Right ventricle myocardium inferior (tissue), 1 donor: ENCODE results near the gene DNAJC24. TPM values are rescaled to one million over a fixed set of nuclear protein-coding genes. Genes with fewer than 3 reads are reported as not detected.

ENCODE experiments used
- ATAC-seq: fragments of 200-7000 bp; cut with Tn5 transposase; one replicate; pipeline ENCODE4 v1.9.1; 2020; ENCODE audit warnings: mild to moderate bottlenecking, moderate library complexity
- DNase-seq: peaks from one replicate; pipeline ENCODE4 v3.0.0; 2021; ENCODE audit errors: missing footprints
- intact Hi-C: fragments of 100-400 bp; cut with DNase I; formaldehyde crosslinking; loops from one replicate; pipeline ENCODE4 v1.11.0; 2022
- total RNA-seq: library from RNA; stranded (reverse); fragmentation: NEBNext Ultra II Directional; extraction: Animal tissue kit (Norgen Biotek cat#: 25700); gene quantifications from one replicate; pipeline ENCODE4 v1.2.1, GENCODE V29; 2021
- donor health status: DM: no; HTN: yes; CAD: no; lungs with severe emphysema.

The DNAJC24 gene
- total RNA-seq, 1 donor from 2014 or later = 15.8 TPM

DNA sequence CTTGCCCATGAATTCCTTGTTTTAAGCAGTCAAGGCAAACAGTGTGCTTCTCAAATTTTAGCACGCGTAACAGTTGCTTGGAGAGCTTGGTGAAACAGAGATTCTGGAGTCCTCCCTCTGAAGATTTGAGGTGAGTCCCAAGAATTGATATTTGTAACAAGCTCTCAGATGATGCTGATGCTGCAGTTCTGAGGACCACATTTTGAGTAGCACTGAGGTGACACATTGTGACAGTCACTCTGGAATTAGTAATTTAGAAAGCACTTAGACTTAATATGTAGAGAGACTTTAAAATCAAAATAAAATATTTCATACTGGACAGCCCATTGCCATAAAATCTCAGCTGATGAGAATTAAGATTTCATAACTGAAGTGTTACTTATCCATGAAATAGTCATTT, 38.5 kb downstream of the DNAJC24 start:
- no peak for DNase-seq
- intact Hi-C loops = no loop called here
- no peak for ATAC-seq

DNA sequence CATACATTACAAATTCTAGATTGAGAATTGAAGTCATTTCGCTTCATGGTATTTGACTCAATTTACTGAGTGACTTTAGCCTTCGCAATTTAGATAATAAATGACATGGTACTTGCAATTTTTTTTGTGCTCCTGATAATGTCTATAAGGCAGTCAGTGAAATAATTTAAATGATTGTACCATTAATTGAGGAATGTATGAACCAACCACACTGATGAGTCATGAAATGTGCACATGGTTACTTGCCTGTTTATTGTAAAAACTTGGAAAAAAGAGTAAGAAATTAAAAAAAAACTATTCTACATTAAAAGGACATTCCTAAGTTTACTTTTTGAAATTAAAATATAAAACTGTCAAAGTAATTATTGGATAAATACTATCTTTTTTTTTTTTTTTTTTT, 43.3 kb downstream of the DNAJC24 start:
- DNase-seq (no peak), ATAC-seq (no peak)
- intact Hi-C loops = no loop called here

DNA sequence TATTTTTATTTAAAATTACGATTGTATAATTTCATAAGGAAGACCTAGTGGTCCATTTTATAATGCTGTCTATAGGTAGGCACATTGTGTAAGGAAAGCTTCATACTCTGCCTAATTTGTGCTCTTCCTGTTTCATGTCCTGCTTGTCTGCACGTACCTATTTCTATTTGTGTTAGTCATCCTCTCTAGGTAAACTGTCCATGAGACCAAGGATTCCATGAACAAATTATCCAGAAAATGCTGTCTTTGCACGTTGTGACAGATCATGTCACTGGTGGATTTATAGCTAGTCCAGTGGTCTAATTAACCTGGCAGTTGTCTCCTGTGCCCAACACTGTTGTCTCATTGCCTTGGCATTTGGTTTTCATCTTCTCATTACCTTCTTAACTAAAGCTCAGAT, 44.7 kb downstream of the DNAJC24 start:
- intact Hi-C loops = no loop called here
- no peak for ATAC-seq
- DNase-seq = no peak

DNA sequence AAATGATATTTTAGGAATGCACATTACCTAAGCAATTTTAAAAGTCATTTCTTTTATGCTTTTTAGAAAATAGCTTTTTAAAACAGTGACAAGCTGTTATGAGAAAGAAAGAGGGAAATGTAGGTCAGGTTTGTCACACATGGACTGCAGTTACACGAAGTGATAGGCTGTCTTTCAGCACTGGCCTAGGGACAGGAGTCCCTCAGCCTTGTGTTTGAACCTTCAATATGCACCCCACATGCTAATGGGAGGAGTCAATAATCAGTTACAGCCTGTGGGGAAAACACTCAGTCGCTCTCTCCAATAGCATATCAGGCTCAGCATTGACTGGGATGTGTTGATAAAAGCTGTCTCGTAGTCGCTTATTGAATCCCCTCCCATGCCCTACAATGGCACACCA, 45.8 kb downstream of the DNAJC24 start:
- ATAC-seq = no peak
- no peak for DNase-seq
- intact Hi-C loops = no loop called here

DNA sequence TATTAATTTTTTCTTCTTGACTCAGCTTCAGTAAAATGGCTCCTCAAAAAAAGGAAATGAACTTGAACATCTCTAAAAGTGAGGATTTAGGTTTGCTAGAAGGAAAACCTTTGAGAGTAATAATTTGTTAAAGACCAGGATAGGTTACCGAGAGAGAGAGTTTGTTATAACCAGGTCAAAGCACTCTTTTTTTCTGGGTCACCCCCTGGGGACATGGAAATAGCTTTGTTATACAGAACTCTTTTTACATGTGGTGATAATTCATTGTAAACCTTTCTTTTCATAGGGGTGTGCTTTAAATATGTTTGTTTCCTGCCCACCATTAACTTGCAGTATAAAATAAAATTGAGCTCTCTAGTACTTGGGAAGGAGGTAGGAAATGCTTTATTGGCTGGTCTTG, 47.7 kb downstream of the DNAJC24 start:
- no peak for DNase-seq
- no peak for ATAC-seq
- intact Hi-C loops = no loop called here

DNA sequence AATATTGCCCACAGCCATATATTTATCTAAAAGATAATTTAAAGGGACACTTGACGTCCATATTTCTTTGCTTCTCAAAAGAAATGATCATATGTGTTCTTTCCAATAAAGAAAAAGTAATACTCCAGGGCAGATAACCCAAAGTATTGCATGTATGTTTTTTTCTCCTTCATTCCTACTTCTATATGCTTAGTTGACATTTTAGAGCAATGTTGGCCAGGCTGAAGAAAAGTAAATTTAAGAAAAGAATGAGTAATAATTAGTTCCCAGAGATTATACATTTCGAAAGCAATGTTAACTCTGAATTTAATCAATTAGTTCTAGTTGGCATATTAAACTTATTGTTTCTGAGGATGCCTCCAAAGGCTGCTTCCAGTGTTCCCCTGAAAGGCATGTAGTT, 48.2 kb downstream of the DNAJC24 start:
- intact Hi-C loops = no loop called here
- DNase-seq (no peak), ATAC-seq (no peak)

DNA sequence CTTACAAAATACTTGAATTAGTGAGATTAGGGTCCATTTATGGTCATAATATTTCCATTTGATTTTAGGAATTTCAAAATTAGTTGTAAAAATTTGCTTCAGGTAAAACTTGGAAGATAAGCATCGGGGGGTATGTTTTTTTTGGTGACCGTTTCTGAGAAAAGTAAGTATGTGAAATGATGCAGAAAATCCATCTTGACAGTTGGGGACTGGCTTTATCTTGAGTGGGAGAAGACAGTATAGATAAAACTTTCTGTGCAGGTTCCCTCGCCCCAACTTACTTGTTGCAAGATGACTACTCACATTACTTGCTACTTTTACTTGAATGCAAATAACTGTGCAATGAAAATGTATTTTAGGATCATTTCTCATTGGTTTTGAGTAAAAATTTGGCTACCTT, 49.5 kb downstream of the DNAJC24 start:
- no peak for ATAC-seq
- intact Hi-C loops = no loop called here
- DNase-seq = no peak

DNA sequence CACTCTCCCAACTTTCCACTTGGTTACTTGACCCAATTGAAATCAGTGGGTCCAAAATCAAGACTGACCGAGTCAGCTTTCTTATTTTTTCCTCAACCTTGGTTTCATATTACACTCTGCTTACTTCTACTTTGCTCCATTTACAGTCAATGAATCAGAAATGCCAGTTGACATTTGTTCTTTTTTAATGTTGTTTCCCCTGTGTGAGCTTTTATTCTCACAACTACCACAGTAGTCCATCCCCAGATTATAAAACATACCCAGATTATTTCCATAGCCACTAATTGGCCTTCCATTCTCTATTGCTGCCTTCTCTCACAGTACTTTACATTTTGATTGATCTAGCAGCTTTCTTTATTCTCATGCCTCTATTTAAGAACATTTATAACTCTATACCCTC, 50.0 kb downstream of the DNAJC24 start:
- DNase-seq = no peak
- no peak for ATAC-seq
- intact Hi-C loops = no loop called here

DNA sequence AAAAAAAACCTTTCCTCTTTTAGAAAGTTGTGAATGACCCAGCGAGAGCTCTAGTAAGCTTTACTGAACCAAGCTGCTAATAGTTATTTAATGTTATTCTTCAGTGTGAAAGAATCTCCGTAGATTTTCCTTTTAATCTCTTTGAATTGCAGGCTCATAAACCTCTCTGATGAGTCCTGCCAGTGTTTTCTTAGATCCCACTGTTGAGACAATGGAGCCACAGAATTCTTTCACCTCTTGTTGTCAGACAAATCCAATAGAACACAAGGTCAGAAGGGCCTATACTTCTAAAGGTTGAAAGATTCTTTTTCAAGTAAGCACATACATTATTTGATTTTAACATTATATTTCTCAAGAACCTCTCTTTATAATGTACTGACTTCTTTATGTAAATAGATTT, 52.2 kb downstream of the DNAJC24 start:
- ATAC-seq = no peak
- intact Hi-C loops = no loop called here
- DNase-seq = no peak

DNA sequence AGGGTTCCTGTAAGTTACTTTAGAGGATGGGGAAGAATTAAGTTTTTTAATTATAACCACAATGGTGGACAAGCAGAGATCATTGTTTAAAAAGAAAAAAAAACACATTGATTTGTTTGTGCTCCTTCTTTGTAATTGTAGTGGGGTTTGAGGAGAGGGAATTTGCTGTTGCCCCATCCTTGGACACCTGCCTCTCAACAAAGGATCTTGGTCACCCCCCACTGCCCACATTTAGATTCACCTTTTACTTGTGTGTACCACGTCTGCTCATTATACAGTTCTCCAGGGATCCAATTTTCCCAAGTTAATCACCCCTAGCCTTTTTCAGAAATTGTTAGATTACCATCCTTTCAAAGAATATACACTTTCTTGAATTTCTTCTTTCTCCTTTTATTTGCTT, 53.0 kb downstream of the DNAJC24 start:
- ATAC-seq (no peak), DNase-seq (no peak)
- intact Hi-C loops = no loop called here

DNA sequence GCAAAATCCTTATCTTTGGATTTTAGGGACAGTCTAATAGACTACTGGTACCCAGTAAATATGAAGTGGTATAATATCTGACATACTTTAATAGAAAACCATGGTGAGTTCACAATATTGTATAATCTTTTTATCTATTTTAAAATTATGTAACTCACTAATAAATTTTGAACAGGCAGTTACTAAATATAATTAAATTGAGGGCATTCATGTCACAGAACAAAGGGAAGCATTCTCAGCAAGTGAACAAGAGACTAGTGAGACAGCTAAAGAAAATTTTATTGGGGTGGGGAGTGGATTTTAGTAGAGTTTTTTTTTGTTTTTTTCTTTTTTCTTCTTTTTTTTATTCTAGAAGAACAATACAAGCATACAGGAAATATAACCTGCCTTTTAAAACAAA, 55.0 kb downstream of the DNAJC24 start:
- intact Hi-C loops = no loop called here
- no peak for DNase-seq
- ATAC-seq = no peak

DNA sequence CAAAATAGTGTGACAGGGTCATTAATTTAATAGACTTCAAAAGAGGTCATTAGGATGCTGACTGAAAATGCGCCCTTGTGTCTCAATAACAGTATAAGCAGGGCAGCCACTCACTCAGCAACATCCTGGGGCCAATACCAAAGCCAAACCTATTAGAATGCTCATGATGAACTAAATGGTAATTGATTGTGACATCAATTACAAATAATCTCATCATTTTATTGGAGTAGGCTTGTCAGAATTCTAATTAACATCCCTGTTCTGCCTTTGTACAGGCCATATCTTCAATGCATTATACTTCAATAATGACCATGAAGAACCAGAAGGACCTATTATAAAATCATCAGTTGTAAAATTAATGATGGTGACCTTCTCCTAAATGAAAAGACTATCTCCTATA, 64.2 kb downstream of the DNAJC24 start:
- ATAC-seq (no peak), DNase-seq (no peak)
- intact Hi-C loops = no loop called here

DNA sequence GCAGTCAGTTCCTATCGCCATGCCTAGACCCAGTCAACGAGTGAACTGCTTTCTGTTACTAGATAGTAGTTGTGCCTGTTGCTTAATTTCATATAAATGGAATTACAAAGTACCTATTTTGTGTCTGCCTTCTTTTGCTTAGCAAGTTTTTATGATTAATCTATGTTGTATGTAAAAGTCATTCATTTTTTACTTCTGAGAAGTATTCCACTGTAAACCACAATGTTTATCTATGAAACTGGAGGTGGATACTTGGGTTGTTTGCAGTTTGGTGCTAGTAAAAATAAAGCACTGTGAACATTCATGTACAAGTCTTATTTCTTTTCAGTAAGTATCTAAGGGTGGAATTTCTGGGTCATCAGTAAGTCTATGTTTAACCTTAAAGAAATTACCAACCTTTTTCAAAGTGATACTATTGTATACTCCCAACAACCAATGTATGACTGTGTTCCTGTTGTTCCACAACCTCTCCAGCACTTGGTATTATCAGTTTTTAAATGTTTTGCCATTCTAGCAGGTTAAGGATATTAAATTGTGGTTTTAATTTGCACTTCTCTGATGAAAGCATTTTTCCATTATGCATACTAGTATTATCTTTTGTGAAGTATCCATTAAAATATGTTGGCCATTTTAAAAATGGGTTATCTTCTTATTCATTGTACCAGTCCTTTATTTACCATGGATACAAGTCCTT, 68.2 kb downstream of the DNAJC24 start:
- ATAC-seq = no peak
- intact Hi-C loops = no loop called here
- no peak for DNase-seq

DNA sequence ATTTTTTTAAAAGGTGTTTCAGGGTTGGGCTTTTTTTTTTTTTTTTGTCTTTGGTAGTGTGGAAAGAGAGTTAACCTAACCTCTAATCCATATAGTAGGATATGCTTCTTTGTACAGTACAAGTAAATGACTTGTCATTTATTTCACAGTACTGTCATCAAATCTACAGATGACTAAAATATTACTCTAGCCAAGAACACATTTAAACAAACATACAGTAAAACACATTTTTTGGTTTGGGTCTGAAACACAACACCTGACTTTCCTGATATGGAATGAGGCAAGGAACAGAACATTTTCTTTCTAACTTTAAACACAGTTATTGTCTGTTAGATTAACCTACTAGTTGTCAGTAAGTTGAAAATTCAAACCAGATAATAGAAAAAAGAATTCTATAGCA, 71.6 kb downstream of the DNAJC24 start:
- no peak for ATAC-seq
- no peak for DNase-seq
- intact Hi-C loops = no loop called here

DNA sequence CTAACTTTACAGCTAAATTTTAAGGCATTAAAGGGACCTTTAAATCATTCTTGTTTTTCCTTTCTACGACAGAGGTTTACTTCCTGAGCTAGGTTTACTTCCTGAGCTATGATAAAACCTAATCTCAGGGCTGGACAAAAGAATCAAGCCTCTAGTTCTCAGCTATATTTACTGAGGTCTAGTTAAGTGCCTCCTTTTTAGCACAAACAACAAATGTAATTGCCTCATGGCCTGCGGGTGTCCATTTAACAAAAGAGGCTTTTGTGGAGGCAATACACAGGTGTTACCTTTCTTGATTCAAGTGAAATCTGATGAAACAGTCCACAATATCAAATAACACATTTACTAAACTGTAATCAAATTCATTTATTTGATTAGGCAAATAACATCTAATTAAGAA, 72.4 kb downstream of the DNAJC24 start:
- DNase-seq = no peak
- intact Hi-C loops = no loop called here

DNA sequence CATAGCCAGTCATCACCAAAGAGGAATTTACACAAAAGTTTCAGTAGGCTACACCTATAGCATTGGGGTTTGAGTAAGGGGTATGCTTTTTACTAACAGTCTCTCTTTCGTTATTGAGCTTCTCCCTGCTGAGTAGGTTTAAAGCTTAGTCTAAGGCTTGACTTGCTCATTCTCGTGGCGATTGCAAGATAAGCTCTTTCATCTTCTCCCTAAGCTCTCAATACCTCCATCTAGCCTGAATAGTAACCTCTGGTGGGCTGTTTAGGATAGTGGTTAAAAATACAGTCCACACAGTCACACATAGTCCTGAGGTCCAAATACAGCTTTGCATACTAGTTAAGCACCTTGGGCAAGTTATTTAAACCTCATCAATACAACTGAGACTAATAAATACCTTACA, 74.1 kb downstream of the DNAJC24 start:
- DNase-seq = no peak
- no peak for ATAC-seq
- intact Hi-C loops = no loop called here

More for the DNA sequence above, 72.4 kb downstream of the DNAJC24 start:
- ATAC-seq = no peak

DNA sequence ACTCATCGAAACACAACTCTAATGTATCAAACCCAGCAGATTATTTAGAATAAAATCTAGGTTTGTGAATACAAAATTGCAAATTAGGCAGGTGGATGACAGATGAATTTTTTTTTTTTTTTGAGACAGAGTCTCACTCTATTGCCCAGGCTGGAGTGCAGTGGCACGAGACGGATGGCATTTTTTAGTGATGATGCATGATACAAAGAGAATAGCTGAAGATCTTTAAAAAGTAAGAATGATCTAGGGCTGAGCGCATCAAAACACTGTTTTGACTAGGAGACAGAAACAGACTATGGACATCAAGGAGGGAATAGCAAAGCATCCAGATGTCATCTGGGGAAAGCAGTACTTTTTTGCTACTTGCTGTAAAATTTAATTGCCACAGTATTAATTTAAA, 76.0 kb downstream of the DNAJC24 start:
- DNase-seq = no peak
- no peak for ATAC-seq
- intact Hi-C loops = no loop called here

DNA sequence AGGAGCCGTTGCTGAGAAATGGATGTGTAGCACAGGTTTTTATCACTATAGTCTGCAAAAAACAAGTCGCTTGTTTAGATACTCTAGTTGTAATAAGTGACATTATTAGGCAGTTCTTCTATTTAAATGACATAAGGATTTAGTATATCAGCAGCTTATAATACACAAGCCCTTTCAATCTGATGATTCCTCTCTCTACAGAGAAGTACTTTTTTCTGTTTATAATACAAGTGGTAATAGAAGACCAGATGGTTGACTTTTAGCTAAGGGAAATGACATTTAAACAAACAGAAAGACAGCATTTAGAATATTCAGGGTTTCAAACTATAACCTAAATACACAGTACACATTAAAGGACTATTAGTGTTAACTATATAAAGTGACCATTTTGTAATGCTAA, 79.4 kb downstream of the DNAJC24 start:
- DNase-seq = no peak
- no peak for ATAC-seq
- intact Hi-C loops = no loop called here

DNA sequence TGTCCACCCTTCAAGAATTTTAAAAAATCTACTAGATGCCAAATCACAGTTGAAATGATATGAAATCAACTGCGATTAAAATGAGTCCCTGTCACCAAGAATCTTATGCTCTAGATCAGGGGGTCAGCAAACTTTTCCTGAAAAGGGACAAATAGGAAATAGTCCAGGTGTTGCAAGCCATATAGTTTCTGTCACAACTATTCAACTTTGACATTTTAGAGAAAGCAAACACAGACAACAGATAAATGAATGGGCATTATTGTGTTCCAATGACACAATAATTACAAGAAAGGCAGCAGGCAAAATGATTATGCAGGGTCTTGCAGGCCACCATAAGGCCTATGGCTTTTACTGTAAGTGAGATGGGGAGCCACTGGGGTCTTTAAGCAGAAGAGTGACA, 81.2 kb downstream of the DNAJC24 start:
- intact Hi-C loops = no loop called here
- ATAC-seq = no peak
- DNase-seq = no peak

DNA sequence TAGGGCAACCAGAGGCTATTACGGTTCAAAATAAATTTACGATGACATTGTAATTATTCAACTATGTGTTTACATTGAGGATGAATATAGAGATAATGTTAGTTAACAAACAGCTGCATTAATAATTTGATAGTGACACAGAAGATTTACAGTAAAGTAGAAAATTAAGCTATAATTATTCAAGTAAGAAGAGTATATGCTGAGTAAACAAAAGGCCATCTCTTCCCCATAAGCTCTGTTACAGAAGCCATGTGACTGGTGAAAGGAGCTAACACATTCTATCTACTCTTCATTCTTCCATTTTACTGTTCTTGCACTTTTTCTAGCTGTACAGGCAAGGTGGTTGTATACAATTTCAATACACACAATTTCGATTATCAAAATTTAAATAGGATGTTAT, 85.5 kb downstream of the DNAJC24 start:
- intact Hi-C loops = no loop called here
- ATAC-seq = no peak
- no peak for DNase-seq

DNA sequence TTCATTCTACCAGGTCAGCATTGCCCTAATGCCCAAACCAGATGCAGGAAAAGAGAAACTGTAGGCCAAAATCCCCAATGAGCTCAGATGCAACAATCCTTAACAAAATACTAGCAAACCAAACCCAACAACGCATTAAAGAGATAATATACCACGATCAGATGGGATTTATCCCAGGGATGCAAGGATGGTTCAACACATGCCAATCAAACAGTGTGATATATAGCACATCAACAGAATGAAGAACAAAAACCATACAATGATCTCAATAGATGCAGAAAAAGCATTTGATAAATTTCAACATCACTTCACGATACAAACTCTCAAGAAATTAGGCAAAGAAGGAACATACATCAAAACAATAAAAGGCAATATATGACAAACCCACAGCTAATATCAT, 94.8 kb downstream of the DNAJC24 start:
- intact Hi-C loops = no loop called here
- no peak for DNase-seq

DNA sequence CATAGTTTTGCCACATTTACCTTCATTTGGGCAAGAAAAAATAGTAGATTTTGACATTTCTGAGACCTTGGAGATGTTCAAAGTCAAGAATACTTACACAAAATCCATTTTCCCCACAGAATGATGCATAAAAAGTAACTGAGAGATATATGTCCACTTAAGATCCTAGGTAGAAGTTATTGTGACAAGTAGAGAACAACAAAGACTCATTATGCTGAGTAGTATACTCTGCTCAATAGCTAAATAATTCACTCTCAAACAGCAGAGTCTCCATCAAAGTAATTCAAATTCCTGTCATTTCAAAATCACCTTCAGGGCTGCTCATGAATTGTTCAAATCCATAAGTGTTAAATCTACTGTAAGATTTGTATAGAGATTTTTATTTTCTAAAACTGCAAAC, 104.4 kb downstream of the DNAJC24 start:
- DNase-seq (no peak), ATAC-seq (no peak)
- intact Hi-C loops = no loop called here

More for the DNA sequence above, 94.8 kb downstream of the DNAJC24 start:
- ATAC-seq = no peak
